ENCODE data around the gene SBDS. TPM values are rescaled to one million over a fixed set of nuclear protein-coding genes. Genes with fewer than 3 reads are reported as not detected.
"Not testable (repeated sequence)": the region's sequence is repeated elsewhere in the genome, so short reads cannot be mapped to it uniquely, and the experiment has no call there.

The SBDS gene
- total RNA-seq, 2 experiments from 2014 or later: 43.2 to 100 TPM

- H3K4me2 ChIP-seq (ENCODE audit: low read length); H3K4me3 ChIP-seq (ENCODE audit: low read depth, low read length, poor library complexity, severe bottlenecking); POLR2A ChIA-PET; intact Hi-C loops (cut with micrococcal nuclease; ENCODE audit: unreplicated experiment); BruUV-seq (replicated peaks); H3K9me2 ChIP-seq (ENCODE audit: insufficient read depth, low read length); H4K20me1 ChIP-seq (ENCODE audit: insufficient read depth, low read length); H2AFZ ChIP-seq (ENCODE audit: low read length); DNase-seq (ENCODE audit: low spot score); H3K9me3 ChIP-seq (ENCODE audit: low read length); H3K27ac ChIP-seq (ENCODE audit: low read depth, low read length, poor library complexity, severe bottlenecking); H3K79me2 ChIP-seq (ENCODE audit: insufficient read depth, low read depth, low read length); H3K4me1 ChIP-seq (ENCODE audit: insufficient read depth, low read length, poor library complexity, severe bottlenecking); CTCF ChIA-PET (ENCODE audit: unreplicated experiment): not testable (repeated sequence)
- peaks cover 57% of the 10 kb centered on the region for H3K36me3 ChIP-seq (ENCODE audit: insufficient read depth, low read length)
These were observed 18.8 kb upstream of the SBDS start for GRCh38 chr7:67014076-67014622.

GRCh38 chr7:67009677-67010076 lies 14.3 kb upstream of the SBDS start:
- CTCF ChIA-PET (ENCODE audit: unreplicated experiment): not testable (repeated sequence)
- TSS peak; percentile 35 for BruUV-seq (replicated peaks)

GRCh38 chr7:67008260-67008659 lies 12.9 kb upstream of the SBDS start:
- ChIA-PET POLR2A (interaction anchor here (0.5 kb wide), 1 partner anchor 73 kb away, joined by 3 read pairs; no protein-coding TSS in a partner anchor), CTCF (ENCODE audit: unreplicated experiment) (no interaction called here)
- TF ChIP-seq CTCF (conservative IDR thresholded peaks at IDR 0.05; ENCODE audit: low read length): no peak
- TF ChIP-seq EZH2phosphoT487 (IDR thresholded peaks at IDR 0.05; ENCODE audit: borderline replicate concordance, low read depth, low read length): no peak
- no peak overlapping the region for H3K4me3 ChIP-seq (ENCODE audit: low read depth, low read length, poor library complexity, severe bottlenecking)
- no peak for DNase-seq (ENCODE audit: low spot score)
- intact Hi-C loops (cut with micrococcal nuclease; ENCODE audit: unreplicated experiment): loop anchor here (10.0 kb wide), 1 partner anchor 183 kb away; no protein-coding TSS in a partner anchor
- H3K9me2 ChIP-seq (ENCODE audit: insufficient read depth, low read length): no peaks in the 10 kb centered on the region
- no peak overlapping the region for H3K4me2 ChIP-seq (ENCODE audit: low read length)
- BruUV-seq (replicated peaks): no TSS peak
- H3K9me3 ChIP-seq (ENCODE audit: low read length): no peaks in the 10 kb centered on the region
- no peak overlapping the region for H2AFZ ChIP-seq (ENCODE audit: low read length)
- H3K4me1 ChIP-seq (ENCODE audit: insufficient read depth, low read length, poor library complexity, severe bottlenecking): no peaks in the 10 kb centered on the region
- H3K79me2 ChIP-seq (ENCODE audit: insufficient read depth, low read depth, low read length): no peaks in the 10 kb centered on the region
- H4K20me1 ChIP-seq (ENCODE audit: insufficient read depth, low read length): no peaks in the 10 kb centered on the region
- no peak overlapping the region for H3K27ac ChIP-seq (ENCODE audit: low read depth, low read length, poor library complexity, severe bottlenecking)
- peaks cover 74% of the 10 kb centered on the region for H3K36me3 ChIP-seq (ENCODE audit: insufficient read depth, low read length)

More at GRCh38 chr7:67009677-67010076, 14.3 kb upstream of the SBDS start:
- intact Hi-C loops (cut with micrococcal nuclease; ENCODE audit: unreplicated experiment): loop anchor here (10.0 kb wide), 1 partner anchor 185 kb away; no protein-coding TSS in a partner anchor
- H3K79me2 ChIP-seq (ENCODE audit: insufficient read depth, low read depth, low read length); H4K20me1 ChIP-seq (ENCODE audit: insufficient read depth, low read length); H3K4me3 ChIP-seq (ENCODE audit: low read depth, low read length, poor library complexity, severe bottlenecking); DNase-seq (ENCODE audit: low spot score); H3K4me1 ChIP-seq (ENCODE audit: insufficient read depth, low read length, poor library complexity, severe bottlenecking); H3K9me3 ChIP-seq (ENCODE audit: low read length); POLR2A ChIA-PET; H3K4me2 ChIP-seq (ENCODE audit: low read length); H3K9me2 ChIP-seq (ENCODE audit: insufficient read depth, low read length); H3K27ac ChIP-seq (ENCODE audit: low read depth, low read length, poor library complexity, severe bottlenecking); H2AFZ ChIP-seq (ENCODE audit: low read length): not testable (repeated sequence)
- H3K36me3 ChIP-seq (ENCODE audit: insufficient read depth, low read length): peaks cover 74% of the 10 kb centered on the region

- Histone ChIP-seq H3K36me3 (ENCODE audit: insufficient read depth, low read length) (peaks cover 66% of the 10 kb centered on the region), H3K4me3 (ENCODE audit: low read depth, low read length, poor library complexity, severe bottlenecking) (no peak overlapping the region), H3K4me1 (ENCODE audit: insufficient read depth, low read length, poor library complexity, severe bottlenecking) (no peaks in the 10 kb centered on the region), H3K27ac (ENCODE audit: low read depth, low read length, poor library complexity, severe bottlenecking) (no peak overlapping the region), H4K20me1 (ENCODE audit: insufficient read depth, low read length) (no peaks in the 10 kb centered on the region), H2AFZ (ENCODE audit: low read length) (no peak overlapping the region), H3K9me3 (ENCODE audit: low read length) (no peaks in the 10 kb centered on the region), H3K9me2 (ENCODE audit: insufficient read depth, low read length) (no peaks in the 10 kb centered on the region), H3K79me2 (ENCODE audit: insufficient read depth, low read depth, low read length) (no peaks in the 10 kb centered on the region), H3K4me2 (ENCODE audit: low read length) (no peak overlapping the region)
- intact Hi-C loops (cut with micrococcal nuclease; ENCODE audit: unreplicated experiment): loop anchor here (10.0 kb wide), 1 partner anchor 182 kb away; no protein-coding TSS in a partner anchor
- ChIA-PET CTCF (ENCODE audit: unreplicated experiment) (no interaction called here), POLR2A (interaction anchor here (0.6 to 1.2 kb wide), 6 partner anchors 8 to 793 kb away, joined by 3 to 8 read pairs (median 5); no protein-coding TSS in a partner anchor)
- TF ChIP-seq CTCF (conservative IDR thresholded peaks at IDR 0.05; ENCODE audit: low read length): no peak
- TF ChIP-seq EZH2phosphoT487 (IDR thresholded peaks at IDR 0.05; ENCODE audit: borderline replicate concordance, low read depth, low read length): no peak
- BruUV-seq (replicated peaks): no TSS peak
- DNase-seq (ENCODE audit: low spot score): no peak
These were observed 11.6 kb upstream of the SBDS start for GRCh38 chr7:67006965-67007364.

- H3K4me2 ChIP-seq (ENCODE audit: low read length); H3K27ac ChIP-seq (ENCODE audit: low read depth, low read length, poor library complexity, severe bottlenecking); BruUV-seq (replicated peaks); CTCF ChIA-PET (ENCODE audit: unreplicated experiment); H3K9me2 ChIP-seq (ENCODE audit: insufficient read depth, low read length); POLR2A ChIA-PET; H3K79me2 ChIP-seq (ENCODE audit: insufficient read depth, low read depth, low read length); H3K9me3 ChIP-seq (ENCODE audit: low read length); DNase-seq (ENCODE audit: low spot score); H3K4me3 ChIP-seq (ENCODE audit: low read depth, low read length, poor library complexity, severe bottlenecking); H2AFZ ChIP-seq (ENCODE audit: low read length); H3K4me1 ChIP-seq (ENCODE audit: insufficient read depth, low read length, poor library complexity, severe bottlenecking); H4K20me1 ChIP-seq (ENCODE audit: insufficient read depth, low read length): not testable (repeated sequence)
- H3K36me3 ChIP-seq (ENCODE audit: insufficient read depth, low read length): peaks cover 43% of the 10 kb centered on the region
- intact Hi-C loops (cut with micrococcal nuclease; ENCODE audit: unreplicated experiment): loop anchor here (10.0 kb wide), 1 partner anchor 179 kb away; no protein-coding TSS in a partner anchor
These were observed 8.8 kb upstream of the SBDS start for GRCh38 chr7:67004145-67004544.

Measured in OCI-LY7 (cell line).